Measurements from ENCODE around the gene ARHGEF12. TPM values are rescaled to one million over a fixed set of nuclear protein-coding genes. Genes with fewer than 3 reads are reported as not detected.
A peak's percentile ranks its signal among the peaks of the same experiment; 100 is the strongest.

ARHGEF12 gene
- total and polyA plus RNA-seq, 4 donors = 19.0 to 243 (median 55.6) TPM

DNA sequence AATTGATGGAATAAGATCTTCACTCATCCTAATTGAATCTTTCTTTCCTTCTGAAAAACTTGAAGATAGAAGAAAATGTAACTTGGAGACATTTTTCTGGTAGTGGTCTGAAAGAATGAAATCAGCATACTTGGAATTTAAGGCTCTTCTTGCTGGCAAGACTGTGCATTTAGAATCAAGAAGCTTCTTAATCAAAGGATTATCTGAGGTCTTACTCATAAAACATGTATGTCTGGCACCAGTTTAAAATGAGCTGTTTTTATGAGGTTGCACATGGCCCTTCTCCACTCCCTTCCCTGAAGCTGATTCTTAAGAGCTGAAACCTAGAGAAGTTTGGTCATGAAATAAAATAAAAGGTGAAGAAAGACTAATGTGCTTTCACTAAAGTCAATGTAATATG is 77.3 kb downstream of the ARHGEF12 start:
- ATAC-seq (ENCODE audit: insufficient read depth, low FRiP score) = no peak
- peaks cover 0 to 8% (median 3%) of the 10 kb centered on the region in 5 donors for H3K4me1 ChIP-seq (ENCODE audit: control insufficient read depth in 5 of 5, insufficient read depth in 5 of 5, low read length in 5 of 5)
- peak in 1 of 3 donors; percentile 38 for DNase-seq

DNA sequence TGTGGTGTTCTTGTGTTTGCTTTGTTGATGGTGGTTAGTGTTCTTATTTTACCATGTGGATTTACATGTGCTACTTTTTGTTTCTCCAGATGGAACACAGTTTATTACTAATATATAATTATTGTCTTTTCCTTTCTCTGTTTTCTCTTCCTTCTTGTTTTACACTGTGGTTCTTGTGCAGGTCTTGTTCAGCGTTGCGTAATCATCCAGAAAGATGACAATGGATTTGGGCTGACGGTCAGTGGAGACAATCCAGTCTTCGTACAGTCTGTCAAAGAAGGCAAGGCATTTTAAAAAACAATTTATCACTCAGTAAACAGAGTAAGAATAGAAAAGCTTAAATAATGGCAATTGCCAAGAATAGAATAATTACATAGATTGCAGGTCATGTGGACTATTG is 84.4 kb downstream of the ARHGEF12 start:
- H3K27ac ChIP-seq (ENCODE audit: low read depth in 1 of 2, low read length in 1 of 2) = no peak overlapping the region
- no peak for ATAC-seq (ENCODE audit: insufficient read depth, low FRiP score)
- peaks cover 3 to 24% (median 12%) of the 10 kb centered on the region in 4 donors for H3K36me3 ChIP-seq (ENCODE audit: control insufficient read depth in 4 of 4, insufficient read depth in 4 of 4, low read length in 4 of 4)
- H3K27me3 ChIP-seq (ENCODE audit: control insufficient read depth in 3 of 3, insufficient read depth in 3 of 3, low read length in 2 of 3) = no peaks in the 10 kb centered on the region
- TF ChIP-seq, protein P1, sequence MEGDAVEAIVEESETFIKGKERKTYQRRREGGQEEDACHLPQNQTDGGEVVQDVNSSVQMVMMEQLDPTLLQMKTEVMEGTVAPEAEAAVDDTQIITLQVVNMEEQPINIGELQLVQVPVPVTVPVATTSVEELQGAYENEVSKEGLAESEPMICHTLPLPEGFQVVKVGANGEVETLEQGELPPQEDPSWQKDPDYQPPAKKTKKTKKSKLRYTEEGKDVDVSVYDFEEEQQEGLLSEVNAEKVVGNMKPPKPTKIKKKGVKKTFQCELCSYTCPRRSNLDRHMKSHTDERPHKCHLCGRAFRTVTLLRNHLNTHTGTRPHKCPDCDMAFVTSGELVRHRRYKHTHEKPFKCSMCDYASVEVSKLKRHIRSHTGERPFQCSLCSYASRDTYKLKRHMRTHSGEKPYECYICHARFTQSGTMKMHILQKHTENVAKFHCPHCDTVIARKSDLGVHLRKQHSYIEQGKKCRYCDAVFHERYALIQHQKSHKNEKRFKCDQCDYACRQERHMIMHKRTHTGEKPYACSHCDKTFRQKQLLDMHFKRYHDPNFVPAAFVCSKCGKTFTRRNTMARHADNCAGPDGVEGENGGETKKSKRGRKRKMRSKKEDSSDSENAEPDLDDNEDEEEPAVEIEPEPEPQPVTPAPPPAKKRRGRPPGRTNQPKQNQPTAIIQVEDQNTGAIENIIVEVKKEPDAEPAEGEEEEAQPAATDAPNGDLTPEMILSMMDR (IDR thresholded peaks at IDR 0.05; ENCODE audit: control extremely low read depth, extremely low read depth) = no peak
- no peak overlapping the region for H3K4me3 ChIP-seq
- peaks cover 0 to 3% (median 0%) of the 10 kb centered on the region in 5 donors for H3K4me1 ChIP-seq (ENCODE audit: control insufficient read depth in 5 of 5, insufficient read depth in 5 of 5, low read length in 5 of 5)
- WGBS, 2 donors = 71 to 80% methylated on average over 4 of the region's 4 CpGs
- peaks cover 0 to 1% (median 0%) of the 10 kb centered on the region in 4 donors for H3K9me3 ChIP-seq (ENCODE audit: control insufficient read depth in 4 of 4, insufficient read depth in 3 of 4, low read length in 3 of 4)
- no peak for DNase-seq
- no peak overlapping the region for H3K9ac ChIP-seq (ENCODE audit: insufficient read depth in 1 of 2, low read length in 2 of 2)

More for the DNA sequence above, 77.3 kb downstream of the ARHGEF12 start:
- TF ChIP-seq, protein P1 (IDR thresholded peaks at IDR 0.05; ENCODE audit: control extremely low read depth, extremely low read depth) = no peak
- H3K9me3 ChIP-seq (ENCODE audit: control insufficient read depth in 4 of 4, insufficient read depth in 3 of 4, low read length in 3 of 4) = no peaks in the 10 kb centered on the region
- no peaks in the 10 kb centered on the region for H3K27me3 ChIP-seq (ENCODE audit: control insufficient read depth in 3 of 3, insufficient read depth in 3 of 3, low read length in 2 of 3)
- H3K36me3 ChIP-seq (ENCODE audit: control insufficient read depth in 4 of 4, insufficient read depth in 4 of 4, low read length in 4 of 4) = peaks cover 0 to 10% (median 2%) of the 10 kb centered on the region in 4 donors
- no peak overlapping the region for H3K9ac ChIP-seq (ENCODE audit: insufficient read depth in 1 of 2, low read length in 2 of 2)
- peak overlapping the region in 1 of 2 donors; percentile 21 for H3K27ac ChIP-seq (ENCODE audit: low read depth in 1 of 2, low read length in 1 of 2)
- H3K4me3 ChIP-seq = no peak overlapping the region

GRCh38 chr11:120424185-120424969 is 88.2 kb downstream of the ARHGEF12 start:
- TF ChIP-seq, protein P1 (IDR thresholded peaks at IDR 0.05; ENCODE audit: control extremely low read depth, extremely low read depth) = no peak
- DNase-seq (no peak), ATAC-seq (ENCODE audit: insufficient read depth, low FRiP score) (no peak)
- H3K9ac ChIP-seq (ENCODE audit: insufficient read depth in 1 of 2, low read length in 2 of 2) = no peak overlapping the region
- peaks cover 3 to 24% (median 11%) of the 10 kb centered on the region in 4 donors for H3K36me3 ChIP-seq (ENCODE audit: control insufficient read depth in 4 of 4, insufficient read depth in 4 of 4, low read length in 4 of 4)
- no peaks in the 10 kb centered on the region for H3K27me3 ChIP-seq (ENCODE audit: control insufficient read depth in 3 of 3, insufficient read depth in 3 of 3, low read length in 2 of 3)
- WGBS, 2 donors = 74 to 80% methylated on average over 3 of the region's 3 CpGs
- peaks cover 0 to 3% (median 0%) of the 10 kb centered on the region in 5 donors for H3K4me1 ChIP-seq (ENCODE audit: control insufficient read depth in 5 of 5, insufficient read depth in 5 of 5, low read length in 5 of 5)
- H3K4me3 ChIP-seq = no peak overlapping the region
- no peak overlapping the region for H3K27ac ChIP-seq (ENCODE audit: low read depth in 1 of 2, low read length in 1 of 2)
- peaks cover 0 to 1% (median 0%) of the 10 kb centered on the region in 4 donors for H3K9me3 ChIP-seq (ENCODE audit: control insufficient read depth in 4 of 4, insufficient read depth in 3 of 4, low read length in 3 of 4)

Data from lung (tissue), 12 donors.